H1 (cell line): ENCODE data around the gene ADIPOR2. TPM values are rescaled to one million over a fixed set of nuclear protein-coding genes. Genes with fewer than 3 reads are reported as not detected.

ENCODE experiments used
- CTCF ChIA-PET: fragments of 300-600 bp; sonication (Branson Sonifier 250); formaldehyde crosslinking; loops from one replicate; lab custom pipeline; 2021; ENCODE audit not compliant: partially characterized antibody; lab: Charles Lee
- POLR2A ChIA-PET: fragments of 300-600 bp; sonication (Branson Sonifier 250); formaldehyde crosslinking; loops from one replicate; lab custom pipeline; 2021; ENCODE audit warnings: inconsistent platforms; ENCODE audit not compliant: partially characterized antibody; lab: Charles Lee
- DNase-seq, 2 experiments: peaks; one replicate each; pipeline versions ENCODE4 v3.0.0 to v3.0.0-alpha.2; 2010 to 2022; ENCODE audit warnings: low spot score in 2 of 2, low read depth in 1 of 2, mixed read lengths in 1 of 2
- FAIRE-seq: peaks from 2 replicates; lab custom pipeline; 2011; peaks lifted over from hg19 to GRCh38; lab: Jason Lieb, UNC
- H2AFZ ChIP-seq: 2 replicates; pipeline ENCODE4 v1.8.1; 2012; ENCODE audit warnings: low read length, inconsistent platforms
- H2AK5ac ChIP-seq: 2 replicates; pipeline ENCODE4 v1.6.1; 2013; ENCODE audit warnings: low read depth, low read length
- H2BK120ac ChIP-seq: replicated peaks from 2 replicates; pipeline ENCODE3; 2013; ENCODE audit warnings: low read depth, low read length, inconsistent platforms
- H2BK12ac ChIP-seq: 2 replicates; pipeline ENCODE4 v1.6.1; 2013; ENCODE audit warnings: low read depth, low read length
- H2BK15ac ChIP-seq: 2 replicates; pipeline ENCODE4 v1.6.1; 2013; ENCODE audit warnings: low read length
- H2BK20ac ChIP-seq: 2 replicates; pipeline ENCODE4 v1.6.1; 2013; ENCODE audit warnings: low read length
- H2BK5ac ChIP-seq: 2 replicates; pipeline ENCODE4 v1.6.1; 2013; ENCODE audit warnings: low read depth, low read length
- H3K14ac ChIP-seq: 2 replicates; pipeline ENCODE4 v1.6.1; 2013; ENCODE audit warnings: inconsistent platforms; ENCODE audit not compliant: insufficient read length
- H3K18ac ChIP-seq: 2 replicates; pipeline ENCODE4 v1.6.1; 2013; ENCODE audit warnings: low read length; ENCODE audit errors: extremely low read depth
- H3K23ac ChIP-seq: 2 replicates; pipeline ENCODE4 v1.6.1; 2013; ENCODE audit warnings: inconsistent platforms; ENCODE audit not compliant: insufficient read length
- H3K23me2 ChIP-seq: 2 replicates; pipeline ENCODE4 v1.6.1; 2013; ENCODE audit warnings: low read depth, low read length
- H3K27ac ChIP-seq: 2 replicates; pipeline ENCODE4 v1.6.1; 2011; ENCODE audit warnings: low read depth, low read length, inconsistent platforms
- H3K27me3 ChIP-seq, 4 experiments: replicated peaks in 1 of 4; 1 replicate in 1 of 4; 2 replicates in 3 of 4; pipeline versions ENCODE4 v1.6.1 to v1.8.1; 2011 to 2013; ENCODE audit warnings: low read length in 3 of 4, mild to moderate bottlenecking in 3 of 4, inconsistent platforms in 2 of 4, mixed read lengths in 2 of 4, moderate library complexity in 1 of 4; ENCODE audit not compliant: control insufficient read depth in 3 of 4, insufficient read depth in 3 of 4; ENCODE audit errors: extremely low read depth in 1 of 4
- H3K36me3 ChIP-seq, 4 experiments: 2 replicates each; pipeline versions ENCODE4 v1.6.1 to v1.8.1; 2011 to 2013; ENCODE audit warnings: mild to moderate bottlenecking in 4 of 4, low read length in 3 of 4, moderate library complexity in 2 of 4, control low read depth in 1 of 4, inconsistent platforms in 1 of 4; ENCODE audit not compliant: insufficient read depth in 4 of 4, control insufficient read depth in 2 of 4
- H3K4ac ChIP-seq: replicated peaks from 2 replicates; pipeline ENCODE3; 2013; ENCODE audit warnings: low read length, low read depth, mixed read lengths, inconsistent platforms; ENCODE audit not compliant: insufficient read length
- H3K4me1 ChIP-seq, 4 experiments: replicated peaks in 1 of 4; 1 replicate in 1 of 4; 2 replicates in 3 of 4; pipeline versions ENCODE4 v1.6.1 to v1.8.1; 2011 to 2013; ENCODE audit warnings: low read length in 3 of 4, inconsistent platforms in 2 of 4, mixed read lengths in 1 of 4; ENCODE audit not compliant: insufficient read depth in 4 of 4, control insufficient read depth in 3 of 4
- H3K4me2 ChIP-seq, 2 experiments: 2 replicates each; pipeline versions ENCODE4 v1.6.1 to v1.8.1; 2011 to 2013; ENCODE audit warnings: low read depth in 2 of 2, low read length in 2 of 2, control low read depth in 1 of 2, inconsistent platforms in 1 of 2, mild to moderate bottlenecking in 1 of 2; ENCODE audit not compliant: insufficient read depth in 1 of 2
- H3K4me3 ChIP-seq, 4 experiments: fragments of 200-600, 300-600 bp in 1 of 4; sonication (generic), shearing (Covaris generic), sonication (Bioruptor Twin) in 1 of 4; 2 replicates each; pipeline versions ENCODE4 v1.5.1 to v1.8.1; 2011 to 2016; ENCODE audit warnings: low read length in 4 of 4, low read depth in 3 of 4, control low read depth in 2 of 4, inconsistent platforms in 2 of 4, mild to moderate bottlenecking in 2 of 4, mixed read lengths in 1 of 4, moderate library complexity in 1 of 4; ENCODE audit not compliant: insufficient read depth in 2 of 4; ENCODE audit errors: extremely low read depth in 1 of 4
- H3K56ac ChIP-seq: replicated peaks from 2 replicates; pipeline ENCODE3; 2013; ENCODE audit warnings: low read depth, mild to moderate bottlenecking, mixed read lengths, low read length, inconsistent platforms; ENCODE audit not compliant: insufficient read length
- H3K79me1 ChIP-seq: 2 replicates; pipeline ENCODE4 v1.6.1; 2013; ENCODE audit warnings: low read depth, low read length, control low read depth
- H3K79me2 ChIP-seq, 2 experiments: 2 replicates each; pipeline versions ENCODE4 v1.6.1 to v1.8.1; 2012 to 2013; ENCODE audit warnings: low read length in 2 of 2, mild to moderate bottlenecking in 2 of 2, inconsistent platforms in 1 of 2; ENCODE audit not compliant: insufficient read depth in 2 of 2, control insufficient read depth in 1 of 2
- H3K9ac ChIP-seq, 4 experiments: replicated peaks in 1 of 4; 1 replicate in 1 of 4; 2 replicates in 3 of 4; pipeline versions ENCODE4 v1.6.1 to v1.8.1; 2011 to 2013; ENCODE audit warnings: low read depth in 3 of 4, low read length in 3 of 4, control low read depth in 2 of 4, mild to moderate bottlenecking in 2 of 4, moderate library complexity in 2 of 4, inconsistent platforms in 1 of 4; ENCODE audit errors: extremely low read depth in 1 of 4
- H3K9me3 ChIP-seq, 2 experiments: 2 replicates each; pipeline versions ENCODE4 v1.6.1 to v1.8.1; 2012 to 2013; ENCODE audit warnings: mild to moderate bottlenecking in 2 of 2, moderate library complexity in 2 of 2, control low read depth in 1 of 2, inconsistent platforms in 1 of 2, low read depth in 1 of 2, low read length in 1 of 2, mixed read lengths in 1 of 2; ENCODE audit not compliant: insufficient read depth in 2 of 2
- H4K20me1 ChIP-seq, 2 experiments: replicated peaks in 1 of 2; 2 replicates each; pipeline versions ENCODE3 to v1.8.1; 2011 to 2013; ENCODE audit warnings: inconsistent platforms in 2 of 2, low read length in 2 of 2, mild to moderate bottlenecking in 1 of 2; ENCODE audit not compliant: insufficient read depth in 2 of 2, control insufficient read depth in 1 of 2
- H4K5ac ChIP-seq: 2 replicates; pipeline ENCODE4 v1.6.1; 2013; ENCODE audit warnings: low read length, low read depth, mixed read lengths, inconsistent platforms; ENCODE audit not compliant: insufficient read length
- H4K8ac ChIP-seq: 2 replicates; pipeline ENCODE4 v1.8.0; 2013; ENCODE audit warnings: mild to moderate bottlenecking, moderate library complexity, low read length, inconsistent platforms; ENCODE audit not compliant: insufficient read depth; ENCODE audit errors: extremely low read depth
- H4K91ac ChIP-seq: replicated peaks from 2 replicates; pipeline ENCODE3; 2013; ENCODE audit warnings: low read length, mixed read lengths, inconsistent platforms; ENCODE audit not compliant: insufficient read length
- EZH2 ChIP-seq: fragments of 200-600 bp; sonication (generic); IDR thresholded peaks from 2 replicates; pipeline ENCODE4 v1.7.1; 2012; ENCODE audit warnings: low read depth, mild to moderate bottlenecking, moderate library complexity, low read length, inconsistent platforms; ENCODE audit not compliant: severe bottlenecking
- FOSL1 ChIP-seq: IDR thresholded peaks from 2 replicates; pipeline ENCODE4 v1.6.1; 2011; ENCODE audit warnings: mild to moderate bottlenecking, low read depth, low read length, moderate library complexity; ENCODE audit not compliant: insufficient read depth
- HDAC6 ChIP-seq: IDR thresholded peaks from one replicate; pipeline ENCODE4 v1.7.1; 2012; ENCODE audit warnings: low read depth, mild to moderate bottlenecking, inconsistent platforms, low read length, moderate library complexity
- KDM1A ChIP-seq: fragments of 200-600, 300-600 bp; sonication (generic); IDR thresholded peaks from 2 replicates; pipeline ENCODE4 v1.7.1; 2016; ENCODE audit warnings: mild to moderate bottlenecking, low read length, borderline replicate concordance
- KDM4A ChIP-seq: IDR thresholded peaks from one replicate; pipeline ENCODE4 v1.7.1; 2012; ENCODE audit warnings: low read depth, mild to moderate bottlenecking, moderate library complexity, low read length, inconsistent platforms; ENCODE audit not compliant: severe bottlenecking
- NANOG ChIP-seq: IDR thresholded peaks from 2 replicates; pipeline ENCODE4 v1.6.1; 2011; ENCODE audit warnings: low read length, low read depth, mild to moderate bottlenecking, inconsistent platforms; ENCODE audit not compliant: insufficient read depth, poor library complexity, severe bottlenecking
- RXRA ChIP-seq: IDR thresholded peaks from 2 replicates; pipeline ENCODE4 v1.6.1; 2011; ENCODE audit warnings: low read depth, mild to moderate bottlenecking, low read length, moderate library complexity; ENCODE audit not compliant: insufficient read depth
- TAF1 ChIP-seq: IDR thresholded peaks from 2 replicates; pipeline ENCODE4 v1.6.1; 2011; ENCODE audit warnings: mild to moderate bottlenecking, low read depth, low read length
- TEAD4 ChIP-seq: IDR thresholded peaks from 2 replicates; pipeline ENCODE4 v1.6.1; 2012; ENCODE audit warnings: low read depth, low read length, inconsistent platforms, mixed read lengths
- WGBS, 2 experiments: shearing (Covaris generic) in 1 of 2; methylation state at CpG; one replicate each; pipeline versions ENCODE4 v1.1.6 to v1.1.7; 2013 to 2015; ENCODE audit warnings: low lambda C conversion rate in 2 of 2, mixed read lengths in 2 of 2, inconsistent platforms in 1 of 2, low coverage in 1 of 2, missing lambda C conversion rate in 1 of 2; ENCODE audit not compliant: insufficient replicate concordance in 2 of 2, insufficient coverage in 1 of 2, insufficient read length in 1 of 2; ENCODE audit errors: extremely low coverage in 1 of 2, missing lambda C conversion rate in 1 of 2; 5-methylcytosine and 5-hydroxymethylcytosine counted together
- polyA plus RNA-seq, 7 experiments: library from polyadenylated mRNA; depleted of rRNA in 3 of 7; stranded (reverse) in 5 of 7; unstranded in 2 of 7; fragments of >200 nt in 5 of 7; fragments of 200-250 nt in 2 of 7; gene quantifications; 1 replicate in 5 of 7; 2 replicates in 1 of 7; 4 replicates in 1 of 7; pipeline versions ENCODE4 v1.2.1 to v1.2.3, GENCODE V29; 2011 to 2013; ENCODE audit warnings: missing spikeins in 2 of 7, mixed read lengths in 2 of 7
- total RNA-seq: library from RNA; stranded (reverse); fragmentation: NEBNext Ultra II Directional; extraction: Animal tissue kit (Norgen Biotek cat#: 25700); gene quantifications from 2 replicates; pipeline ENCODE4 v1.2.1, GENCODE V29; 2021

The ADIPOR2 gene
- total and polyA plus RNA-seq, 2 of the 8 experiments (the other 6 are each of a cell fraction or from before 2014, with no cell fraction given): 17.5 to 50.8 TPM

- POLR2A ChIA-PET: no interaction called here
- no peak for FAIRE-seq
- TF ChIP-seq TAF1 (no peak), NANOG (no peak), HDAC6 (no peak), FOSL1 (no peak), EZH2 (no peak), TEAD4 (no peak), KDM4A (no peak), KDM1A (no peak), RXRA (no peak)
These were observed 144.6 kb downstream of the ADIPOR2 start for GRCh38 chr12:1835211-1836131.

More at GRCh38 chr12:1835211-1836131, 144.6 kb downstream of the ADIPOR2 start:
- Histone ChIP-seq H3K9ac (no peak overlapping the region), H3K56ac (no peak overlapping the region), H3K27ac (no peak overlapping the region), H3K4me3 (no peak overlapping the region), H4K20me1 (peaks cover 0 to 3% of the 10 kb centered on the region in 2 experiments), H4K5ac (no peak overlapping the region), H3K79me1 (no peaks in the 10 kb centered on the region), H3K9me3 (no peaks in the 10 kb centered on the region), H3K4me1 (peaks cover 0 to 14% (median 7%) of the 10 kb centered on the region in 4 experiments; a peak in 5 of 7 replicates), H3K27me3 (peaks cover 0 to 5% (median 2%) of the 10 kb centered on the region in 4 experiments; a peak in 3 of 7 replicates), H3K36me3 (no peaks in the 10 kb centered on the region), H3K23me2 (peaks cover 3% of the 10 kb centered on the region; the same call in 1 of the 2 replicates), H2BK12ac (no peak overlapping the region), H3K4ac (no peak overlapping the region), H2AK5ac (no peak overlapping the region), H2AFZ (no peak overlapping the region), H3K23ac (no peak overlapping the region), H3K4me2 (no peak overlapping the region), H2BK120ac (no peak overlapping the region), H4K91ac (no peak overlapping the region), H2BK15ac (no peak overlapping the region), H3K18ac (no peak overlapping the region), H2BK5ac (no peak overlapping the region; the same call in 1 of the 2 replicates), H3K14ac (no peak overlapping the region), H4K8ac (no peak overlapping the region; the same call in 1 of the 2 replicates), H2BK20ac (no peak overlapping the region), H3K79me2 (no peaks in the 10 kb centered on the region)
- CTCF ChIA-PET: interaction anchor here (2.5 to 3.0 kb wide), 2 partner anchors 34 to 104 kb away, joined by 7 to 20 read pairs; no protein-coding TSS in a partner anchor
- 90% methylated on average over 21 of the region's 22 CpGs; no CpG with 5 or more reads in 1 of the 2 experiments for WGBS, 2 experiments
- no peak for DNase-seq
